H9 (cell line): Measurements from ENCODE around the gene XRRA1. TPM values are rescaled to one million over a fixed set of nuclear protein-coding genes. Genes with fewer than 3 reads are reported as not detected.

Source experiments
- DNase-seq: peaks from one replicate; pipeline ENCODE4 v3.0.0-alpha.2; 2017
- H2AFZ ChIP-seq: one replicate; pipeline ENCODE4 v1.6.1; 2013; ENCODE audit warnings: mild to moderate bottlenecking, low read length, control low read depth, moderate library complexity
- H2AK5ac ChIP-seq: 2 replicates; pipeline ENCODE4 v1.6.1; 2013; ENCODE audit warnings: low read length, control low read depth, mixed read lengths; ENCODE audit not compliant: insufficient read length
- H2BK120ac ChIP-seq: one replicate; pipeline ENCODE4 v1.6.1; 2013; ENCODE audit warnings: low read depth, mild to moderate bottlenecking, low read length, control low read depth, inconsistent platforms; ENCODE audit not compliant: poor library complexity, severe bottlenecking
- H2BK12ac ChIP-seq: 2 replicates; pipeline ENCODE4 v1.6.1; 2013; ENCODE audit warnings: low read length, control low read depth, mixed read lengths, low read depth; ENCODE audit not compliant: insufficient read length
- H2BK15ac ChIP-seq: 2 replicates; pipeline ENCODE4 v1.6.1; 2013; ENCODE audit warnings: low read depth, low read length, control low read depth
- H2BK20ac ChIP-seq: one replicate; pipeline ENCODE4 v1.6.1; 2013; ENCODE audit warnings: low read depth, mild to moderate bottlenecking, low read length, control low read depth, inconsistent platforms; ENCODE audit not compliant: poor library complexity, severe bottlenecking
- H2BK5ac ChIP-seq: 2 replicates; pipeline ENCODE4 v1.6.1; 2013; ENCODE audit warnings: low read length, control low read depth, mixed read lengths; ENCODE audit not compliant: insufficient read length
- H3K14ac ChIP-seq: 2 replicates; pipeline ENCODE4 v1.6.1; 2013; ENCODE audit warnings: low read length, control low read depth; ENCODE audit not compliant: insufficient read depth
- H3K18ac ChIP-seq: 2 replicates; pipeline ENCODE4 v1.6.1; 2013; ENCODE audit warnings: low read depth, mild to moderate bottlenecking, mixed read lengths, low read length, control low read depth; ENCODE audit not compliant: insufficient read length
- H3K23ac ChIP-seq: 2 replicates; pipeline ENCODE4 v1.6.1; 2013; ENCODE audit warnings: low read length, control low read depth, mixed read lengths, low read depth; ENCODE audit not compliant: insufficient read length
- H3K23me2 ChIP-seq: 2 replicates; pipeline ENCODE4 v1.6.1; 2013; ENCODE audit warnings: low read depth, mild to moderate bottlenecking, mixed read lengths, low read length, control low read depth; ENCODE audit not compliant: insufficient read length, poor library complexity, severe bottlenecking
- H3K27ac ChIP-seq: 2 replicates; pipeline ENCODE4 v1.5.1; 2013; ENCODE audit warnings: low read length, control low read depth, mixed read lengths, low read depth; ENCODE audit not compliant: insufficient read length
- H3K27me3 ChIP-seq: 2 replicates; pipeline ENCODE4 v1.6.1; 2013; ENCODE audit warnings: low read length, control low read depth, inconsistent platforms; ENCODE audit not compliant: insufficient read depth
- H3K4ac ChIP-seq: 2 replicates; pipeline ENCODE4 v1.6.1; 2013; ENCODE audit warnings: low read depth, mild to moderate bottlenecking, control low read depth, inconsistent platforms, low read length, moderate library complexity
- H3K4me1 ChIP-seq: 2 replicates; pipeline ENCODE4 v1.6.1; 2013; ENCODE audit warnings: low read length, control low read depth, inconsistent platforms; ENCODE audit not compliant: insufficient read depth
- H3K4me2 ChIP-seq: 2 replicates; pipeline ENCODE4 v1.6.1; 2013; ENCODE audit warnings: low read length, control low read depth, mixed read lengths; ENCODE audit not compliant: insufficient read length, insufficient read depth
- H3K56ac ChIP-seq: 2 replicates; pipeline ENCODE4 v1.6.1; 2013; ENCODE audit warnings: low read depth, mild to moderate bottlenecking, mixed read lengths, low read length, control low read depth; ENCODE audit not compliant: insufficient read length
- H3K79me1 ChIP-seq: 2 replicates; pipeline ENCODE4 v1.6.1; 2013; ENCODE audit warnings: low read depth, mild to moderate bottlenecking, moderate library complexity, low read length, control low read depth, inconsistent platforms; ENCODE audit not compliant: insufficient read depth, poor library complexity, severe bottlenecking
- H3K79me2 ChIP-seq: 2 replicates; pipeline ENCODE4 v1.6.1; 2013; ENCODE audit warnings: low read length, control low read depth, inconsistent platforms; ENCODE audit not compliant: insufficient read depth
- H3K9ac ChIP-seq: 2 replicates; pipeline ENCODE4 v1.6.1; 2013; ENCODE audit warnings: low read length, control low read depth, mixed read lengths; ENCODE audit not compliant: insufficient read length; ENCODE audit errors: extremely low read depth
- H3K9me3 ChIP-seq: one replicate; pipeline ENCODE4 v1.6.1; 2013; ENCODE audit warnings: low read depth, low read length, inconsistent platforms; ENCODE audit not compliant: control insufficient read depth
- H3T11ph ChIP-seq: one replicate; pipeline ENCODE4 v1.6.1; 2013; ENCODE audit warnings: mild to moderate bottlenecking, low read length, control low read depth, inconsistent platforms
- H4K20me1 ChIP-seq: one replicate; pipeline ENCODE4 v1.6.1; 2013; ENCODE audit not compliant: control insufficient read depth, insufficient read length, insufficient read depth
- H4K5ac ChIP-seq: 2 replicates; pipeline ENCODE4 v1.6.1; 2013; ENCODE audit warnings: low read depth, mild to moderate bottlenecking, mixed read lengths, low read length, control low read depth; ENCODE audit not compliant: insufficient read length
- H4K8ac ChIP-seq: replicated peaks from 2 replicates; pipeline ENCODE4 v1.6.1; 2013; ENCODE audit warnings: low read length, control low read depth, mixed read lengths, low read depth; ENCODE audit not compliant: insufficient read length
- H4K91ac ChIP-seq: 2 replicates; pipeline ENCODE4 v1.6.1; 2013; ENCODE audit warnings: low read depth, mild to moderate bottlenecking, moderate library complexity, mixed read lengths, low read length, control low read depth; ENCODE audit not compliant: insufficient read length
- H3K27ac Mint-ChIP-seq, 3 experiments: 2 replicates in 2 of 3; 3 replicates in 1 of 3; pipeline ENCODE4 v1.8.0; 2020 to 2021; ENCODE audit warnings: mixed read lengths in 3 of 3, mild to moderate bottlenecking in 1 of 3, moderate library complexity in 1 of 3
- H3K27me3 Mint-ChIP-seq: 2 replicates; pipeline ENCODE4 v1.8.0; 2021; ENCODE audit warnings: low read depth, mild to moderate bottlenecking, moderate library complexity, mixed read lengths
- H3K36me3 Mint-ChIP-seq, 3 experiments: 2 replicates in 2 of 3; 3 replicates in 1 of 3; pipeline ENCODE4 v1.8.0; 2020 to 2021; ENCODE audit warnings: low read depth in 3 of 3, mixed read lengths in 3 of 3; ENCODE audit not compliant: insufficient read depth in 1 of 3
- H3K4me1 Mint-ChIP-seq, 2 experiments: 2 replicates each; pipeline ENCODE4 v1.8.0; 2020; ENCODE audit warnings: mixed read lengths in 2 of 2
- H3K4me3 Mint-ChIP-seq, 2 experiments: 2 replicates in 1 of 2; 3 replicates in 1 of 2; pipeline ENCODE4 v1.8.0; 2020 to 2021; ENCODE audit warnings: mild to moderate bottlenecking in 2 of 2, mixed read lengths in 2 of 2, moderate library complexity in 1 of 2
- H3K9me3 Mint-ChIP-seq, 2 experiments: 2 replicates in 1 of 2; 3 replicates in 1 of 2; pipeline ENCODE4 v1.8.0; 2020; ENCODE audit warnings: mild to moderate bottlenecking in 2 of 2, mixed read lengths in 2 of 2, moderate library complexity in 1 of 2
- WGBS: extraction: QIAGEN DNeasy Blood & Tissue Kit; methylation state at CpG from one replicate; pipeline ENCODE4 v1.1.7; 2013; ENCODE audit warnings: missing lambda C conversion rate, low lambda C conversion rate, mixed read lengths; ENCODE audit not compliant: insufficient read length; ENCODE audit errors: extremely low coverage; 5-methylcytosine and 5-hydroxymethylcytosine counted together
- total RNA-seq: library from RNA; stranded (reverse); gene quantifications from 2 replicates; pipeline ENCODE4 v1.2.1, GENCODE V29; 2021
- TF ChIP-seq, protein P1 (sequence below): fragments of 200-600 bp; sonication (generic); conservative IDR thresholded peaks from 3 replicates; pipeline ENCODE4 v1.8.0; 2021; ENCODE audit warnings: antibody characterized with exemption, mild to moderate bottlenecking

The XRRA1 gene
- total RNA-seq, 1 experiment from 2014 or later = 4.5 TPM

- H2AK5ac ChIP-seq = no peak overlapping the region
- Mint-ChIP-seq H3K4me3 (no peak overlapping the region), H3K27me3 (no peaks in the 10 kb centered on the region), H3K36me3 (peaks cover 0 to 7% (median 0%) of the 10 kb centered on the region in 3 experiments; a peak in 3 of 7 replicates), H3K9me3 (no peaks in the 10 kb centered on the region), H3K27ac (peak overlapping the region in 1 of 3 experiments; percentile 20; a peak in 1 of 7 replicates), H3K4me1 (no peaks in the 10 kb centered on the region)
- no peak for DNase-seq
- no peak overlapping the region for H2BK5ac ChIP-seq
- no peak overlapping the region for H3K4me2 ChIP-seq
- H2BK120ac ChIP-seq = no peak overlapping the region
- no peak overlapping the region for H4K91ac ChIP-seq
- no CpG with 5 or more reads among the region's 5 CpGs for WGBS
- H3K27ac ChIP-seq = no peak overlapping the region
- H3K56ac ChIP-seq = no peak overlapping the region
- no peak overlapping the region for H3T11ph ChIP-seq
- no peaks in the 10 kb centered on the region for H3K23me2 ChIP-seq
- no peaks in the 10 kb centered on the region for H3K4me1 ChIP-seq
- TF ChIP-seq, protein P1, sequence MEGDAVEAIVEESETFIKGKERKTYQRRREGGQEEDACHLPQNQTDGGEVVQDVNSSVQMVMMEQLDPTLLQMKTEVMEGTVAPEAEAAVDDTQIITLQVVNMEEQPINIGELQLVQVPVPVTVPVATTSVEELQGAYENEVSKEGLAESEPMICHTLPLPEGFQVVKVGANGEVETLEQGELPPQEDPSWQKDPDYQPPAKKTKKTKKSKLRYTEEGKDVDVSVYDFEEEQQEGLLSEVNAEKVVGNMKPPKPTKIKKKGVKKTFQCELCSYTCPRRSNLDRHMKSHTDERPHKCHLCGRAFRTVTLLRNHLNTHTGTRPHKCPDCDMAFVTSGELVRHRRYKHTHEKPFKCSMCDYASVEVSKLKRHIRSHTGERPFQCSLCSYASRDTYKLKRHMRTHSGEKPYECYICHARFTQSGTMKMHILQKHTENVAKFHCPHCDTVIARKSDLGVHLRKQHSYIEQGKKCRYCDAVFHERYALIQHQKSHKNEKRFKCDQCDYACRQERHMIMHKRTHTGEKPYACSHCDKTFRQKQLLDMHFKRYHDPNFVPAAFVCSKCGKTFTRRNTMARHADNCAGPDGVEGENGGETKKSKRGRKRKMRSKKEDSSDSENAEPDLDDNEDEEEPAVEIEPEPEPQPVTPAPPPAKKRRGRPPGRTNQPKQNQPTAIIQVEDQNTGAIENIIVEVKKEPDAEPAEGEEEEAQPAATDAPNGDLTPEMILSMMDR = no peak
- no peak overlapping the region for H4K8ac ChIP-seq
- no peak overlapping the region for H2BK20ac ChIP-seq
- H2BK12ac ChIP-seq = no peak overlapping the region
- no peak overlapping the region for H3K23ac ChIP-seq
- H4K20me1 ChIP-seq = no peaks in the 10 kb centered on the region
- H3K79me2 ChIP-seq = no peaks in the 10 kb centered on the region
- H2AFZ ChIP-seq = no peak overlapping the region
- H3K18ac ChIP-seq = no peak overlapping the region
- no peaks in the 10 kb centered on the region for H3K79me1 ChIP-seq
- H3K9ac ChIP-seq = no peak overlapping the region
- H3K4ac ChIP-seq = no peak overlapping the region
- H3K27me3 ChIP-seq = no peaks in the 10 kb centered on the region
- no peaks in the 10 kb centered on the region for H3K9me3 ChIP-seq
- no peak overlapping the region for H4K5ac ChIP-seq
- no peak overlapping the region for H2BK15ac ChIP-seq
- no peak overlapping the region for H3K14ac ChIP-seq
These were observed 6.7 kb downstream of the XRRA1 start for GRCh38 chr11:74942073-74942759.
